HG02642 (cell line): ENCODE results near the gene IFNL2.
"Not testable (repeated sequence)": the region's sequence is repeated elsewhere in the genome, so short reads cannot be mapped to it uniquely, and the experiment has no call there.

Experiments
- ATAC-seq: cut with Tn5 transposase; IDR thresholded peaks from one replicate; pipeline ENCODE4 v1.9.1; 2021; ENCODE audit warnings: mild to moderate bottlenecking; ENCODE audit not compliant: unreplicated experiment, poor library complexity

Gene IFNL2

DNA sequence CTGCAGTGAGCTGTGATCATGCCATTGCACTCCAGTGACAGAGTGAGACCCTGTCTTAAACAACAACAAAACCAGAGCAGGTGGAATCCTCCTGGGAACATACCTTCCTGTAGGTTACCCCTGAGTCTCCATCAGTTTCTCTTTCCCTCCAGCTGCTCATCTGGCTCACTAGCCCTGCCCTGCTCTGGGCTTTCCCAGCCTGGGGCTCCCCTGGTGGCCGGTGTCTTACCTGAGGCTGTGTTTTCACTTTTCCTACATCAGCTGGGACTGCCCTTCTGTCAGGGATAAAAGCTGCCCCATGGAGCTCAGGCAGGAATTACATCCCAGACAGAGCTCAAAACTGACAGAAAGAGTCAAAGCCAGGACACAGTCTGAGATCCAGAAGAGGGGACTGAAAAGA is at the start of gene IFNL2:
Gene IFNL2, plus strand, starts transcription at position 312 of the 400 bp plus-strand sequence. CDS start 173 bp downstream, outside the sequence.
- ATAC-seq: not testable (repeated sequence)

DNA sequence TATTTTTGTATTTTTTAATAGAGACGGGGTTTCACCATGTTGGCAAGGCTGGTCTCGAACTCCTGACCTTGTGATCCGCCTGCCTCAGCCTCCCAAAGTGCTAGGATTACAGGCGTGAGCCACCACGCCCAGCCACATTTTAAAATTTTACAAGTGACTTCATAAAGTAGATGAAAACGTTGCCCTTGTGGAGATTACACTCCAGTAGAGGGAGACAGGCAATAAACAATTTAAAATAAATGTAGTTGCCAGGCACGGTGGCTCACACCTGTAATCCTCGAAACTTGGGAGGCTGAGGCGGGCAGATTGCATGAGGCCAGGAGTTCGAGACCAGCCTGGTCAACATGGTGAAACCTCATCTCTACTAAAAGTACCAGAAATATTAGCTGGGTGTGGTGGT is 49.1 kb upstream of the IFNL2 start:
- not testable (repeated sequence) for ATAC-seq

DNA sequence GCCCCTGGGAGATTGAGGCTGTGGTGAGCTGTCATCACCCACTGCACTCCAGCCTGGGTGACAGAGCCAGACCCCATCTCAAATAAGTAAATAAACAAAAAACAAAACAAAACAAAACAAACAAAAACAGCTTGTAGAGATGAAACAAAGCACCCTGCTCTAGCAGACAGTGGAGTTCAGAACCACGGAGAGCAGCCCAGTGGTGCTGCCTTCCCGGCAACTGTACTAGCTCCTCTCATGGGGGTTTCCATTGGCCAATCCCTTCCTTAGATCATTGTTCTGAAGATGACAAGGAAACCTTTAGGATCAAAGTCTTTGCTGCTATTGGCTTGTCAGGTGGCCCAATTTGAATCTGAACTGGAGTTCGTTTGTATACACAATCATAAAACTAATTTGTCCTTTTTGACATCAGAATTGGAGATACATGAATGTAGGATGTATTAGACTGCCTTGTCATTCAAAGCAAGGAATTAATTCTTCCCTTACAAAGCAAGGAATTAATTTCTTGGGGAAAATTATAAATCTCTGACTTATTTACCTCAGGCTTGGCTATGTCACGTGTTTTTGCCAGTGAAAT is 44.4 kb upstream of the IFNL2 start:
- ATAC-seq: no peak

DNA sequence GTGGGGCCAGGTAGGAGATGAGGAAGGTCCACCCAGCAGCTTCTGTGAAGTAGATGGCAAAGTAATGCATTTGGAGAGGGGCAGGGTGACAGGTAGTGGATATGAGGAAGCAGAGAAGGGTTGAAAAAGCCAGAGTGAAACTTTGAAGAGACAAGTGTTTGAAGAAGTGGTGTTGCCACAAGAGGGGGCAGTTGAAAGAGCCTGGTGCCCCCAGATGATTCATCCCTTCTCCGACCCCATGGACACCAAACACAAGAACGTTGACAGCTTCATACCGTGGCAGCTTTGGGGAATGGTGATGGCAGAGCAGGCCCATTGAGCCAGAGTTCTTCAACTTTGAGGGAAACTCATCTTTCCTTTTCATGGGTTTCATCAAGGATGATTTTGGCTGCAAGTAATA is 43.3 kb upstream of the IFNL2 start:
- no peak for ATAC-seq

DNA sequence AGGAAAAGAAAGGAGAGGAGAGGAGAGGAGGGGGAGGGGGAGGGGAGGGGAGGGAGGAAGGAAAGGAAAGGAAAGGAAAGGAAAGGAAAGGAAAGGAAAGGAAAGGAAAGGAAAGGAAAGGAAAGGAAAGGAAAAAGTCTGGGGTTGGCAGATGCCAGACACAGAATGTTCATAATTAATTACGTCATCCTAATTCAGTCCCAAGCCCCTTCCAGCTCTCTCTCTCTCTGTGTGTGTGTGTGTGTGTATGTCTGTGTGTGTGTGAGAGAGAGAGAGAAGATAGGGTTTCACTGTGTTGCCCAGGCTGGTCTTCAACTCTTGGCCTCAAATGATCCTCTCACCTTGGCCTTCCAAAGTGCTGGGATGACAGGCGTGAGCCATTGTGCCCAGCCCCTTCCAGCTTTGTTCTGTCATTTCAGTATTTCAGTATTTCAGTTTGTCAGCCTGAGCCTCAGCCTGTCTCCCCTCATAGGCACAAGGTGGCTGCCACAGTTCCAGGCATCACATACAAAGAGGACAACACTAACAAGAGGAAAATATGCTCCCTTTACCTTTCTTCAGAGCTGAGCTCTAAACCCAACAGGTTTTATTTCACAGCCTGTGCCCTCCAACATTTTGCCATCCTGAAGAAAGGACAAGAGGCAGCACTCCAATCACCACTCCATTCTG is 38.0 kb upstream of the IFNL2 start:
- no peak for ATAC-seq

DNA sequence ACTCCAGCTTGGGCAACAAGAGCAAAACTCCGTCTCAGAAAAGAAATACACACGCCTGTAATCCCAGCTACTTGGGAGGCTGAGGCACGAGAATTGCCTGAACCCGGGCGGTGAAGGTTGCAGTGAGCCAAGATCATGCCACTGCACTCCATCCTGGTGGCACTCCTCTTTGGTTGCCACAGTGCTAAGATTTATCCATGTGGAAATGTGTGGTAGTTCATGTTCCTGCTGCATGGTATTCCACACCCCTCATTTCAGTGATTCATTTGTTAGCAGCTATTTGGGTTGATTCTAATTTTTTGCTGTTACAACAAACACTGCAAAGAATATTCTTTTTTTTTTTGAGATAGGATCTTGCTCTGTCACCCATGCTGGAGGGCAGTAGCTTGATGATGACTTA is 35.5 kb upstream of the IFNL2 start:
- no peak for ATAC-seq

DNA sequence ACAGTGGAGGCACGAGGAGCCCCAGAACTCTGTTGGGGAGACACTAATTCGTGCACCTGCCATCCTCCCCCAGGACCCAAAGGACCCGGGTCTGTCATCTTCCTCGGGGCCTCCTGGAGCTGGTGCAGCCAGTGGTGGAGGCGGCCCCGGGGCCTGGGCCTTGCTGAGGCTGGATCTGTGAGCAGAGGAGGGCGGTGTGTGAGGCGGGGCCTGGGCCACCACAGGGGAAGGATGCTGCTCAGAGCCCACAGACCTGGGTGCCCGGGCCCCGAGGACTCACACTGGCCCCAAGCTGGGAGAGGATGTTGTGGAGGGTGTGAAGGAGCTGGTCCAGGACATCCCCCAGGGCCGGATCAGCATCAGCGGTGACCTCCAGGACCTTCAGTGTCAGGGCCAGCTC is 31.7 kb upstream of the IFNL2 start:
- no peak for ATAC-seq

DNA sequence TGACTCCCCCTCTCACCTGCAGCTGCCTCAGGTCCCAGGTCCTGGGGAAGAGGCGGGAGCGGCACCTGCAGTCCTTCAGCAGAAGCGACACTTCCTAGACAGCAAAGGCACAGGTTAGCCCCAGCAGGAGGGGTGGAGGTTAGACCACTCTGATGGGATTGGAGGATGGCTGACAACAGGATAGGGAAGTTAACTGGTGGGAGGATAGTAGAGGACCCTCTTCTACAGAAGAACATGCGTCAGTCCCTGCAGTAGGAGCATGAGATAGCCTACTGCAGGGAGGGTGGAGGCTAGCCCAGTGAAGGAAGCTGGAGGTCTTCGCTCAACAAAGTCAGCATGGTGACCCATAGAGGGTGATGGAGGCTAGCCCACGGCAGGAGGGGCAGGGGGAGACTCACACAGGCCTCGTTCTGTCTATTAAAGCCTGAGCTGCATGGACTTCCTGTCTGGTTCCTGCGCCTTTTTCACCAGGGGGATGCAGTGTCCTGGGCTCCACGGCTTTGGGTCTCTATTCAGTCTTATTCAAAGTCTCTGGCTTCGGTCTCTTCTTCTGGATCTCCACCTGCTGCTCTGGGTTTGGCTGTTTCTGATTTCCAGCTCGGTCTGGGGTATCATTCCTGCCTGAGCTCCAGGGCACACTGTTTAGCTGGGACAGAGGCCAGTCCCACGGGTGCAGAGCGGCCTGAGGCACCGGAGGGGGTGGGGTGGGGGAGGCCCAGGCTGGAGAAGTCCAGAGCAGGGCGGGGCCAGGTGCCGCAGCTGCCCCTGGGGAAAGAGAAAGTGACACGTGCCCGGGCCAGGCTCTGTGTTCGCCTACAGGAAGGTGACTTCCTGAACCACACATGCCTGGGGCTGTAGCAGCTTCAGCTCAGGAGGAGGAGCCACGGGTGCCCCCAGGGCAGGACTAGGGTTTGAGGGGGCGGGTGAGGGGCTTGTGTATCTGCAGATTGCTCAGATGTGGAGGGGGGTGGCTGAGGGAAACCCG is 30.7 kb upstream of the IFNL2 start:
- no peak for ATAC-seq

DNA sequence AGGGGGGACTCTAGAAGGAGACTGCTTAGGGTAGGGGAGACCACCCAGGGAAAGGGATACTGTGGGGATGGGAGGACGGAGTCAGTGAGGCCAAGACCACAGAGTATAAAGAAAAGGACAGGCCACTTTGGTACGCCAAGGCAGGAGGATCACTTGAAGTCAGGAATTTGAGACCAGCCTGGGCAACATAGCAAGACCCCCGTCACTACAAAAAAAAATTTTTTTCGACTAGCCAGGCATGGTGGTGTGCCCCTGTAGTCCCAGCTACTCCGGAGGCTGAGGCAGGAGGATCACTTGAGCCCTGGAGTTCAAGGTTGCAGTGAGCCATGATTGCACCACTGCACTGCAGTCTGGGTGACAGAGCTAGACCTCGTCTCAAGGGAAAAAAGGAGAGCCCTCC is 30.0 kb upstream of the IFNL2 start:
- no peak for ATAC-seq

DNA sequence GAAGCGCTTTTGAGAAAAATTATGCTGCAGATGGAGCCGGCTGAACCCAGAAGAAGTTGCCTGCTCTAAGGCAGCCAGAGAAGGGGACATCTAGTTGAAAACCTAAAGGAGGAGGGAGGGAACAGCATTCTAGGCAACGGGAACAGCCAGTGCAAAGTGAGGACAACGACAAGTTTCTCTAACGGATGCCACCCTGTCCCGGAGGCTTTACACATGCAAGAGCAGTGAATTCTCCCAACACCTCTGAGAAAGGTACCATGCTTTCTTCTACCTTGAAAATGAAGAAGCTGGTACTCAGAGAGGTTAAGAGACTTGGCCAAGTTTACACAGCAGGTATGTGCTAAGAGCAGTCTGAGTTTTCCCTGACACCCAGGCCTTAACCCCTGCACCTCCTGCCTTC is 29.3 kb upstream of the IFNL2 start:
- ATAC-seq: no peak

DNA sequence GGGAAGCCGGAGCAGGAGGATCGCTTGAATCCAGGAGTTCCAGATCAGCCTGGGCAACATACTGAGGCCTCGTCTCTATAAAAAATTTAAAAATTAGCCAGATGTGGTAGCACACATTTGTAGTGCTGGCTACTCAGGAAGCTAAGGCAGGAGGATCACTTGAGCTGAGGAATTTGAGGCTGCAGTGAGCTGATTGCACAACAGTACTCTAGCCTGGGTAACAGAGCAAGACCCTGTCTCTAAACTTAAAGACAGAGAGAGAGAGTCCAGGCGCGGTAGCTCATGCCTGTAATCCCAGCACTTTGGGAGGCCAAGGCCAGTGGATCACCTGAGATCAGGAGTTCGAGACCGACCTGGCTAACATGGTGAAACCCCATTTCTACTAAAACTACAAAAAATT is 27.8 kb upstream of the IFNL2 start:
- ATAC-seq: no peak

DNA sequence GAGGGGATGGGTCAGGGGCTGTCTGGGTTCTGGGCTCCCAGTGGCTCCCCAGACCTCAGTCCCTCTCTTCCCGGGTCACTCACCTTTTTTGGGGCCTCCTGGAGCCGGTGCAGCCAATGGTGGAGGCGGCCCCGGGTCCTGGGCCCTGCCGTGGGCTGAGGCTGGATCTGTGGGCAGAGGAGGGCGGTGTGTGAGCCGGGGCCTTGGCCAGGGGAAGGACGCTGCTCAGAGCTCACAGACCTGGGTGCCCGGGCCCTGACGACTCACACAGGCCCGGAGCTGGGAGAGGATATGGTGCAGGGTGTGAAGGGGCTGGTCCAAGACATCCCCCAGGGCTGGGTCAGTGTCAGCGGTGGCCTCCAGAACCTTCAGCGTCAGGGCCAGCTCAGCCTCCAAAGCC is 24.5 kb upstream of the IFNL2 start:
- ATAC-seq: not testable (repeated sequence)

DNA sequence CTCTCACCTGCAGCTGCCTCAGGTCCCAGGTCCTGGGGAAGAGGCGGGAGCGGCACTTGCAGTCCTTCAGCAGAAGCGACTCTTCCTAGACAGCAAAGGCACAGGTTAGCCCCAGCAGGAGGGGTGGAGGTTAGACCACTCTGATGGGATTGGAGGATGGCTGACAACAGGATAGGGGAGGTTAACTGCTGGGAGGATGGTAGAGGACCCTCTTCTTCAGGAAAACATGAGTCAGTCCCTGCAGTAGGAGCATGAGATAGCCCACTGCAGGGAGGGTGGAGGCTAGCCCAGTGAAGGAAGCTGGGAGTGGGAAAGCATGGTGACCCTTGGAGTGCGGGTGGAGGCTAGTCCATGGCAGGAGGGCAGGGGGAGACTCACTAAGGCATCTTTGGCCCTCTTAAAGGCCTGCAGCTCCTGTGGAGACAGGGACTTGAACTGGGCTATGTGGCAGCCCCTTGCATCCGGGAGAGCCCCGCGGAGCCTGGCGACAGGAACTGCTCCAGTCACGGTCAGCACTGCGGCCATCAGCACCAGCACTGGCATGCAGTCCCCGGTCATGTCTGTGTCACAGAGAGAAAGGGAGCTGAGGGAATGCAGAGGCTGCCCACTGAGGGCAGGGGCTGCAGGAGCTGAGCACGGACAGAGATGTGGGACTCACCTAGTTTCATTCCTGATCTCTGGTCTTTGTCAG is 23.6 kb upstream of the IFNL2 start, which contains the start of gene IFNL3:
Gene IFNL3, minus strand, starts transcription at position 597 of the 691 bp plus-strand sequence. Its CDS starts 39 bp downstream, at position 558.
- ATAC-seq: not testable (repeated sequence)

DNA sequence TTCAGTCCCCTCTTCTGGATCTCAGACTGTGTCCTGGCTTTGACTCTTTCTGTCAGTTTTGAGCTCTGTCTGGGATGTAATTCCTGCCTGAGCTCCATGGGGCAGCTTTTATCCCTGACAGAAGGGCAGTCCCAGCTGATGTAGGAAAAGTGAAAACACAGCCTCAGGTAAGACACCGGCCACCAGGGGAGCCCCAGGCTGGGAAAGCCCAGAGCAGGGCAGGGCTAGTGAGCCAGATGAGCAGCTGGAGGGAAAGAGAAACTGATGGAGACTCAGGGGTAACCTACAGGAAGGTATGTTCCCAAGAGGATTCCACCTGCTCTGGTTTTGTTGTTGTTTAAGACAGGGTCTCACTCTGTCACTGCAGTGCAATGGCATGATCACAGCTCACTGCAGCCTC is 23.0 kb upstream of the IFNL2 start:
- not testable (repeated sequence) for ATAC-seq

DNA sequence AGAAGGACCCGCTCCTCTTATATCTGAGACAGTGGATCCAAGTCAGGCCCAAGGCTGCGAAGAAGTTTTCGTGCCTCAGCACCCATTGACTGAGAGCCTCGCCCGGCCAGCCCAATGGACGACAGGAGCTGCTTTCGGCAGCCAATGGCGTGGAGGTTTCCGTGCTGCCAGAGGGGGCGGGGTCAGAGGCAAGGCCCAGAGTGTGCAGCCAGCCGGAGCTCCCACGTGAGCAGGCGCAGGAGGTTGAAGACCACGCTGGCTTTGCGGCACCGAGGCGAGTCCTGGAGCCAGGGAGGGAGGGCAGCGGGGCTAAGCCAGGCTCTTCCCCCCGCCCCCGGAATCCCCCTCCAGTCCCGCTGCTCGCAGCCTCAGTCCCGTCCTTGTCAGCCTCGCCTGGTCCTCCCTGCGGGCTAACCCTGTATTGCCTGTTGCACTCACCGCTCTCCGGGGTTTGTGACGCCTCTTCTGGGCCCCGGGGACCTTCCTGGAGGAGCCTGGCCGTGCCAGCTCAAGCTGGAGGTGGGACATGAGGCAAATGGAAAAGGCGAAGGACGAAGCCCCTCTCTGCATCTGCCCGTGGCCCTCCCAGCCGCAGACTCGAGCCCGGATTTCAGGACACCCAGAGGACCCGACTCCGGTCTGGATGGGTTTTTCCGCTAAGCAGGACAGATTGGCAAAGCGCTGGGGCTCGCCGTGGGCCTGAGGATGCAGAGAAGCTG is 21.1 kb upstream of the IFNL2 start:
- no peak for ATAC-seq

DNA sequence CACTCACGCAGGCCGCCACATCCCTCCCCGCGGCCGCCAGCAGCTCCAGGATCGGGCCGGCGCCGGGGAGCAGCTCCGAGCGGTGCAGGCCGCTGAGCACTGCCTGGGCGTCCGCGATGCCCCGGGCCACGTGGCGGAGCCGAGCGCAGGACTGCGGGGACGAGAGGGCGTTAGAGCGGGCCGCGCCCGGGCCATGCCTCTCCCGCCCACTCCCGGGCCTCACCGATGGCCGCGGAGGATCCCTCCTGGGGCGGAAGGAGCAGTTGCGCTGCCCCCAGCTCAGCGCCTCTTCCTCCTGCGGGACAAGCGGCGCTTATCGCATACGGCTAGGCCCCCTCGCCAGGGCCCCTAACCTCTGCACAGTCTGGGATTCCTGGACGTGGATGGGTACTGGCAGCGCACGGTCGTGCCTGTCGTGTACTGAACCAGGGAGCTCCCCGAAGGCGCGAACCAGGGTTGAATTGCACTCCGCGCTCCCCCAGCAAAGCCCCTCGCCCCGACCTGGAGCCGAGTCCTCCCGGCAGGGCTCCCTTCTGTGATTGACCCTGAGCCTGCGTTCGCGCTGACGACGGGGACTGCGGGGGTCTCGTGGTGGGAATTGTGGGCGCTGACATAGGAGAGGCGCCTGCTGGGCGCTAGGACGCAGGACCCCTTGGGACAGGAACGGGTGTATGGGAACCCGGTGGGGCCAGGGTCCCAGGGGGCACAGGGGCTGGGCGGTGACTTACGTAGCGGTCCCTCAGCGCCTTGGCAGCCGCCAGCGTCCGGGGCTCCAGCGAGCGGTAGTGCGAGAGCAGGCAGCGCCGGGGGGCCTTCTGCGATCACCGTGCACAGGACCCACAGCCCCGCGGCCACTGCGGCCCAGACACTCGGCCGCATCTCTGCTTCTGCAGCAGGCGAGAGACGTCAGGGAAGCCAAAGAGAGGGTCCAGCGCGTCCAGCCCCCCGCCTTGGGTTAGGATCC is 20.2 kb upstream of the IFNL2 start:
- no peak for ATAC-seq

DNA sequence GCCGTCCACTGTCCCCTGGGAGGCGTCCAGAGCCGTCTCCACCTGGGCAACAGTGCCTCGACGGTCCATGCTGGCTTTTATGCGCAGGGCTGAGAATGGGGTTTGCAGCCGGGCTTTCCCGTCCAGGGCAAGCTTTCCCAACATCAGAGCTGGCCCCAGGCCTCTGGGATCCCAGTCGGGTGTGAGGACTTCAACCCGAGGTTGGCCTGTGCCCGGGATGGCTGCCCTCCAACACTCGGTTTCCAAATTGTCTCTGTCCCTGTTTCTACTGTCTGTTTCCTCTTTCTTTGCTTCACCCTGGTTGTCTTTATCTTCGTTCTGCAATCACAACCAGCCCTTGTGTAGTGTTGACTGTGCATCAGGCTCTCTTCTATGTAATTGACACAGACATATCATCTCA is 19.4 kb upstream of the IFNL2 start, which contains the start of gene IFNL4:
Gene IFNL4, minus strand, starts transcription at position 51 of the 400 bp plus-strand sequence.
- no peak for ATAC-seq

DNA sequence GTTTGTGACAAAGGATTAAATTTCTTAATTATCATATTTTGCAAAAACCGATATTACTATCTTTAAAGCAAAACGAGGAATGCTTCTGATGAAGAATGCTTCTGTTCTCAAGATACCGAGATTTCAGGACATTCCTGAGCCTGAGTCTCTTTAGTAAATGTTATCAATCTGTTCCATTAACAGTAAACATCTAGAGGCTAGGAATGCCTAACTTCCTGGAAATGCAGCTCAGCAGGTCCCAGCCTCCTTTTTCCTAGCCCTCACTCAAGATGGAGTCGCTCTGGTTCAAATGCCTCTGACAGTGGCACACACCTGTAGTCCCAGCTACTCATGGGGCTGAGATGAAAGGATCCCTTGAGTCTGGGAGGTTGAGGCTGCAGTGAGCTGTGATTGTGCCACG is 17.1 kb upstream of the IFNL2 start:
- no peak for ATAC-seq

DNA sequence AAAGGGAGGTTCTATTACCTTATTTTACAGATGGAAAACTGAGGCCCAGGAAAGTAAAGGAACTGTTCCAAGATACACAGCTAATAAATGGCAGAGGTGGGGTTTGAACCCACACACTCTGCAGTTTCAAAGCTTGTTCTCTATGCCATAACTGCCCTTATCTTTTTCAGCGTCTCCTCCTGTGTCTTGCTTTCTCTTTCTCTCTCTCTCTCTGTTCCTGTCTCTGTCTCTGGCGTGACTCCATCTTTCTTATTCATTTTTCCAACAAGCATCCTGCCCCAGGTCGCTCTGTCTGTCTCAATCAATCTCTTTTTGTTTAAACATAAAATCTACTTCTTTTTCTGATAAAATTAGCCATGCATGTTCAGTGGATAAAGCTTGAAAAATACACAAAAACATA is 16.4 kb upstream of the IFNL2 start:
- ATAC-seq: no peak
